ENCODE results near the gene TGFBR1.

GRCh38 chr9:99181206-99181605 lies 76.3 kb downstream of the TGFBR1 start:
- TF ChIP-seq CTCF (IDR thresholded peaks at IDR 0.05; ENCODE audit: low read depth, low read length, poor library complexity, severe bottlenecking), result no peak
- no peak for TF ChIP-seq EZH2phosphoT487 (IDR thresholded peaks at IDR 0.05; ENCODE audit: borderline replicate concordance, low read length)

All from DOHH2 (cell line).